ENCODE data around the gene CNPY1.

The CNPY1 gene

GRCh38 chr7:155454183-155455112, 91.9 kb downstream of the CNPY1 start:
- DNase-seq (ENCODE audit: low spot score) = no peak

GRCh38 chr7:155453296-155454182, 92.8 kb downstream of the CNPY1 start:
- no peak for DNase-seq (ENCODE audit: low spot score)

DNA sequence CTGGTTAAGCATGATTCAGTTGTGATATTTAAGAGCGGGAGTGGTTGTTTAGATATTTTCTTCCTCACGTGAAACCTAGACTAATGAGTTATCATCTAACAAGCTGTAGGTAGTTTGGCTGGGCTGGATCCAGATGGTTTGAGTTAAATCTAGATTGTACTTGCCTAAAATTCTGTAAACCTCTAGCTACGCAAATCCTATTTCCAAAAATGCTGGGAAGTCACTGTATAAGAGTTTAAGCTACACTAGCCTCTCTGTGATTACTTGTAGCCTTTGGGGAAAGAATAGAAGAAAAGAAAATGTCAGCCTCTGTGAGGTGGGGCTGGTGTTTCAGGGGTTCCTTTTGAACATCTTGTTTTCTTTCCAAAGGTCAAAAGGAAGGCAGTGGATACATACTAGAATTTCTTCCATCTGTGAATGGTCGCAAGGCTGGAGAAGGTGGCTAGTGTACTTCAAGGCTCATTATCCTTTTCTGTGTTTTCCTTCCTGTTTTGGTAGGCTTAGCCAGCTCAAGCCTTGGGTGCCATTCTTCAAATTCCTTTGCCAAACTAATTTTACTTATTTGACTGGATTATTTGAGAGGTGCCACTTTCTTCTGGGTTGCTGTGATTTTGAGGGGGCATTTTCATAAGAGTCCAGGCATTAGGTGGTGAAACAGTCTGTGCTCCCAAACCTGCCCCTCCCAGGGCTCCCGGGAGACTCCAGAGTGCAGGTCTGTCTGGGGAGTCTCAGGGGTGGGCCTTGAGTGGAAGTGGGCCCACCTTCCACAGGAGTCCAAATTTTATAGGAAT, 93.7 kb downstream of the CNPY1 start:
- no peak for DNase-seq (ENCODE audit: low spot score)

GRCh38 chr7:155451840-155452239, 94.5 kb downstream of the CNPY1 start:
- DNase-seq (ENCODE audit: low spot score) = no peak

Measured in GM03348 (cell line).